Testis (tissue), 3 donors: Measurements from ENCODE around the gene SSPN. TPM values are rescaled to one million over a fixed set of nuclear protein-coding genes. Genes with fewer than 3 reads are reported as not detected.
A peak's percentile ranks its signal among the peaks of the same experiment; 100 is the strongest.

Experiments
- DNase-seq: peaks from one replicate; pipeline ENCODE4 v3.0.0-alpha.2; 2019
- H3K27ac ChIP-seq, 2 donors: fragments of 200-600 bp; sonication (generic); one replicate each; pipeline ENCODE4 v1.5.1; 2019
- H3K27me3 ChIP-seq: fragments of 200-600 bp; sonication (generic); one replicate; pipeline ENCODE4 v1.5.1; 2019
- H3K36me3 ChIP-seq: fragments of 200-600 bp; sonication (generic); one replicate; pipeline ENCODE4 v1.5.1; 2017; ENCODE audit warnings: low read depth; ENCODE audit errors: missing control alignments
- H3K4me1 ChIP-seq: fragments of 200-600 bp; sonication (generic); one replicate; pipeline ENCODE4 v1.5.1; 2019
- H3K4me3 ChIP-seq, 2 donors: fragments of 200-600 bp; sonication (generic); one replicate each; pipeline ENCODE4 v1.5.1; 2017 to 2019
- H3K9me3 ChIP-seq: fragments of 200-600 bp; sonication (generic); one replicate; pipeline ENCODE4 v1.5.1; 2017
- CTCF ChIP-seq, 3 experiments: fragments of 450-650 bp in 2 of 3; fragments of 200-600 bp in 1 of 3; sonication (generic) in 1 of 3; IDR thresholded peaks; one replicate each; pipeline ENCODE4 v1.5.1; 2016 to 2019; ENCODE audit warnings: antibody characterized with exemption in 3 of 3, mild to moderate bottlenecking in 2 of 3, moderate library complexity in 1 of 3
- POLR2A ChIP-seq: fragments of 450-650 bp; IDR thresholded peaks from one replicate; pipeline ENCODE4 v1.6.1; 2017; ENCODE audit warnings: antibody characterized with exemption, mild to moderate bottlenecking, moderate library complexity
- WGBS, 2 donors: methylation state at CpG; one replicate each; pipeline ENCODE4 v1.1.5; 2018; 5-methylcytosine and 5-hydroxymethylcytosine counted together
- intact Hi-C: fragments of 100-400 bp; cut with DNase I; formaldehyde crosslinking; loops from one replicate; pipeline ENCODE4 v1.15.1; 2023; ENCODE audit warnings: low total_unique reads
- polyA plus RNA-seq: library from polyadenylated mRNA; stranded (reverse); fragments of 350-450 nt; fragmentation: Illumina TruSeq; extraction: RNeasy Lipid Tissue Mini Kit (QIAGEN cat#74804); gene quantifications from one replicate; pipeline ENCODE4 v1.2.3, GENCODE V29; 2014; ENCODE audit warnings: low read depth, low replicate concordance; ENCODE audit not compliant: insufficient read depth
- total RNA-seq, 2 donors: library from RNA; depleted of rRNA; stranded (reverse); fragments of >200 nt; gene quantifications; one replicate each; pipeline ENCODE4 v1.2.3, GENCODE V29; 2016

SSPN gene
- total and polyA plus RNA-seq, 3 donors from 2014 or later, result 17.8 to 41.6 (median 25.5) TPM

GRCh38 chr12:26295001-26295400, 99.6 kb downstream of the SSPN start:
- WGBS, 2 donors, result 82 to 92% methylated on average over 4 of the region's 4 CpGs
- Histone ChIP-seq H3K36me3 (no peaks in the 10 kb centered on the region), H3K9me3 (no peaks in the 10 kb centered on the region), H3K27ac (no peak overlapping the region), H3K27me3 (no peaks in the 10 kb centered on the region), H3K4me1 (no peaks in the 10 kb centered on the region), H3K4me3 (no peak overlapping the region)
- no peak for DNase-seq
- TF ChIP-seq CTCF (IDR thresholded peaks at IDR 0.05) (no peak), POLR2A (no peak)
- intact Hi-C loops, result no loop called here

- intact Hi-C loops, result no loop called here
- Histone ChIP-seq H3K4me3 (no peak overlapping the region), H3K4me1 (no peaks in the 10 kb centered on the region), H3K27me3 (no peaks in the 10 kb centered on the region), H3K9me3 (no peaks in the 10 kb centered on the region), H3K36me3 (no peaks in the 10 kb centered on the region), H3K27ac (no peak overlapping the region)
- TF ChIP-seq POLR2A, result no peak
- no peak for TF ChIP-seq CTCF (IDR thresholded peaks at IDR 0.05)
- DNase-seq, result no peak
- WGBS, 2 donors, result 58 to 62% methylated on average over 8 of the region's 8 CpGs
Observed at GRCh38 chr12:26297396-26298070, 102.2 kb downstream of the SSPN start.

GRCh38 chr12:26298785-26299621, 103.6 kb downstream of the SSPN start:
- Histone ChIP-seq H3K4me3 (no peak overlapping the region), H3K4me1 (no peaks in the 10 kb centered on the region), H3K36me3 (no peaks in the 10 kb centered on the region), H3K9me3 (no peaks in the 10 kb centered on the region), H3K27ac (peak overlapping the region in 1 of 2 donors; percentile 12), H3K27me3 (no peaks in the 10 kb centered on the region)
- intact Hi-C loops, result no loop called here
- TF ChIP-seq POLR2A (no peak), CTCF (IDR thresholded peaks at IDR 0.05) (peak in 1 of 3 experiments; percentile 3)
- no peak for DNase-seq
- WGBS, 2 donors, result 59 to 61% methylated on average over 6 of the region's 6 CpGs

- Histone ChIP-seq H3K9me3 (no peaks in the 10 kb centered on the region), H3K4me3 (no peak overlapping the region), H3K4me1 (no peaks in the 10 kb centered on the region), H3K27me3 (no peaks in the 10 kb centered on the region), H3K27ac (no peak overlapping the region), H3K36me3 (no peaks in the 10 kb centered on the region)
- no peak for TF ChIP-seq POLR2A
- no peak for TF ChIP-seq CTCF (IDR thresholded peaks at IDR 0.05)
- WGBS, 2 donors, result 75 to 90% methylated on average over 1 of the region's 1 CpG
- intact Hi-C loops, result no loop called here
- no peak for DNase-seq
Observed at GRCh38 chr12:26299751-26300150, 104.4 kb downstream of the SSPN start.

Other genes starting within 250 kb of the SSPN start
- gene RASSF8, start 236.9 kb upstream of the SSPN start, total RNA-seq, result 10 to 100 TPM; 71.7 to 93.5 TPM
- gene RASSF8, start 236.9 kb upstream of the SSPN start, polyA plus RNA-seq, result 90.0 TPM
- 10 to 100 TPM; 13.9 to 23.8 TPM for gene BHLHE41, start 70.5 kb upstream of the SSPN start, total RNA-seq
- 10.0 TPM for gene BHLHE41, start 70.5 kb upstream of the SSPN start, polyA plus RNA-seq